ENCODE data around the gene CDH18.

CDH18 gene

GRCh38 chr5:19733612-19734495 lies 254.1 kb downstream of the CDH18 start:
- H3K27ac ChIP-seq = no peak overlapping the region
- no peak for TF ChIP-seq CTCF (conservative IDR thresholded peaks at IDR 0.05; ENCODE audit: low read depth, low read length)

DNA sequence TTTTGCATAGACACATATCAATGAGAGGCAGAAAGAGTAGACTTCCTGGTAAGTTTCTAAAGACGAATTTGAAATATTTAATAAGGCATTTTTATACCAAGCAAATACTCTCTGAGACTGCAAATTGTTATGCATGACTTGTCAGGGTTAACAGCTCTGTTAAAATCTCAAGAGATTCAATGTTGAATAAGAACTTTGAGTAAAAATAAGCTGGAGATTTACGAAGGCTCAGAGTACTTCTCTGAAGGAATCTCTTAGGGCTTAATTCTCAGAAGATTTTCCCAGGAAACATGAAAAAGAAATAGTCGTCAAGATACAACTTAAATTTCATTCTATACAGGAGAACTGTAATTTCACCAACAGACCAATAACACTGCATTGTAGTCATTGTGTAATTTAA lies 259.4 kb downstream of the CDH18 start:
- Histone ChIP-seq H3K4me3 (IDR thresholded peaks at IDR 0.05; ENCODE audit: insufficient read depth, low read depth, low read length) (no peak overlapping the region), H3K36me3 (ENCODE audit: insufficient read depth) (no peaks in the 10 kb centered on the region), H3K4me2 (no peak overlapping the region), H3K79me2 (ENCODE audit: insufficient read depth, low read depth) (no peaks in the 10 kb centered on the region), H3K27me3 (ENCODE audit: insufficient read depth, low read depth) (no peaks in the 10 kb centered on the region), H2AFZ (ENCODE audit: low read depth) (no peak overlapping the region), H3K27ac (no peak overlapping the region), H3K9ac (no peak overlapping the region), H3K4me1 (ENCODE audit: low read depth, poor library complexity, severe bottlenecking) (no peaks in the 10 kb centered on the region), H4K20me1 (ENCODE audit: insufficient read depth) (no peaks in the 10 kb centered on the region)
- no peak for TF ChIP-seq CTCF (conservative IDR thresholded peaks at IDR 0.05; ENCODE audit: low read depth, low read length)

More at GRCh38 chr5:19733612-19734495, 254.1 kb downstream of the CDH18 start:
- Histone ChIP-seq H2AFZ (ENCODE audit: low read depth) (no peak overlapping the region), H4K20me1 (ENCODE audit: insufficient read depth) (no peaks in the 10 kb centered on the region), H3K9ac (no peak overlapping the region), H3K36me3 (ENCODE audit: insufficient read depth) (no peaks in the 10 kb centered on the region), H3K79me2 (ENCODE audit: insufficient read depth, low read depth) (no peaks in the 10 kb centered on the region), H3K4me2 (no peak overlapping the region), H3K4me3 (IDR thresholded peaks at IDR 0.05; ENCODE audit: insufficient read depth, low read depth, low read length) (no peak overlapping the region), H3K4me1 (ENCODE audit: low read depth, poor library complexity, severe bottlenecking) (no peaks in the 10 kb centered on the region), H3K27me3 (ENCODE audit: insufficient read depth, low read depth) (no peaks in the 10 kb centered on the region)

- TF ChIP-seq CTCF (conservative IDR thresholded peaks at IDR 0.05; ENCODE audit: low read depth, low read length) = no peak
- H3K27ac ChIP-seq = no peak overlapping the region
- no peak overlapping the region for H2AFZ ChIP-seq (ENCODE audit: low read depth)
- no peaks in the 10 kb centered on the region for H4K20me1 ChIP-seq (ENCODE audit: insufficient read depth)
- peaks cover under 1% of the 10 kb centered on the region for H3K4me1 ChIP-seq (ENCODE audit: low read depth, poor library complexity, severe bottlenecking)
- H3K4me3 ChIP-seq (IDR thresholded peaks at IDR 0.05; ENCODE audit: insufficient read depth, low read depth, low read length) = no peak overlapping the region
- H3K79me2 ChIP-seq (ENCODE audit: insufficient read depth, low read depth) = no peaks in the 10 kb centered on the region
- no peaks in the 10 kb centered on the region for H3K36me3 ChIP-seq (ENCODE audit: insufficient read depth)
- H3K27me3 ChIP-seq (ENCODE audit: insufficient read depth, low read depth) = no peaks in the 10 kb centered on the region
- no peak overlapping the region for H3K4me2 ChIP-seq
- no peak overlapping the region for H3K9ac ChIP-seq
These were observed 268.9 kb downstream of the CDH18 start for GRCh38 chr5:19719109-19719508.

GRCh38 chr5:19713740-19714139 lies 274.3 kb downstream of the CDH18 start:
- Histone ChIP-seq H3K79me2 (ENCODE audit: insufficient read depth, low read depth) (no peaks in the 10 kb centered on the region), H3K36me3 (ENCODE audit: insufficient read depth) (no peaks in the 10 kb centered on the region), H3K27me3 (ENCODE audit: insufficient read depth, low read depth) (no peaks in the 10 kb centered on the region), H2AFZ (ENCODE audit: low read depth) (no peak overlapping the region), H4K20me1 (ENCODE audit: insufficient read depth) (no peaks in the 10 kb centered on the region), H3K4me3 (IDR thresholded peaks at IDR 0.05; ENCODE audit: insufficient read depth, low read depth, low read length) (no peak overlapping the region), H3K4me1 (ENCODE audit: low read depth, poor library complexity, severe bottlenecking) (peaks cover 9% of the 10 kb centered on the region), H3K9ac (no peak overlapping the region), H3K27ac (no peak overlapping the region), H3K4me2 (no peak overlapping the region)
- TF ChIP-seq CTCF (conservative IDR thresholded peaks at IDR 0.05; ENCODE audit: low read depth, low read length) = no peak
